AG08395 (cell line): ENCODE data around the gene BPI.
"Not testable (repeated sequence)": the region's sequence is repeated elsewhere in the genome, so short reads cannot be mapped to it uniquely, and the experiment has no call there.

Source experiments
- DNase-seq: peaks from one replicate; pipeline ENCODE4 v3.0.0; 2012; ENCODE audit warnings: mixed read lengths, low spot score

BPI gene

GRCh38 chr20:38278131-38278530 is 25.8 kb upstream of the BPI start:
- DNase-seq = no peak

- DNase-seq = no peak
Measured at GRCh38 chr20:38278763-38279162, 25.2 kb upstream of the BPI start.

GRCh38 chr20:38281176-38281915 is 22.6 kb upstream of the BPI start:
- DNase-seq = not testable (repeated sequence)

- DNase-seq = no peak
Measured at GRCh38 chr20:38283236-38283635, 20.7 kb upstream of the BPI start.

- DNase-seq = not testable (repeated sequence)
Measured at GRCh38 chr20:38284066-38284650, 19.8 kb upstream of the BPI start.

GRCh38 chr20:38284893-38285444 is 19.0 kb upstream of the BPI start:
- no peak for DNase-seq

- no peak for DNase-seq
Measured at GRCh38 chr20:38286586-38287531, 17.1 kb upstream of the BPI start.

- peak; percentile 55 for DNase-seq
Measured at GRCh38 chr20:38290829-38291814, 12.8 kb upstream of the BPI start.

GRCh38 chr20:38291966-38292365 is 12.0 kb upstream of the BPI start:
- no peak for DNase-seq

GRCh38 chr20:38293491-38294065 is 10.4 kb upstream of the BPI start:
- no peak for DNase-seq

- no peak for DNase-seq
Measured at GRCh38 chr20:38294076-38294591, 9.8 kb upstream of the BPI start.

- DNase-seq = no peak
Measured at GRCh38 chr20:38295811-38296210, 8.1 kb upstream of the BPI start.

GRCh38 chr20:38296433-38296832 is 7.5 kb upstream of the BPI start:
- no peak for DNase-seq

- no peak for DNase-seq
Measured at GRCh38 chr20:38297916-38298674, 5.9 kb upstream of the BPI start.

- DNase-seq = peak; percentile 41
Measured at GRCh38 chr20:38298768-38299288, 5.1 kb upstream of the BPI start.

- no peak for DNase-seq
Measured at GRCh38 chr20:38299963-38300362, 4.0 kb upstream of the BPI start.

- DNase-seq = no peak
Measured at GRCh38 chr20:38300438-38300837, 3.5 kb upstream of the BPI start.

GRCh38 chr20:38301309-38301708 is 2.6 kb upstream of the BPI start:
- no peak for DNase-seq

GRCh38 chr20:38302786-38303185 is 1.2 kb upstream of the BPI start:
- no peak for DNase-seq
